ENCODE measurements around the gene RFT1. TPM values are rescaled to one million over a fixed set of nuclear protein-coding genes. Genes with fewer than 3 reads are reported as not detected.

RFT1 gene
- total and polyA plus RNA-seq, 4 donors: 10.8 to 23.1 (median 21.6) TPM

DNA sequence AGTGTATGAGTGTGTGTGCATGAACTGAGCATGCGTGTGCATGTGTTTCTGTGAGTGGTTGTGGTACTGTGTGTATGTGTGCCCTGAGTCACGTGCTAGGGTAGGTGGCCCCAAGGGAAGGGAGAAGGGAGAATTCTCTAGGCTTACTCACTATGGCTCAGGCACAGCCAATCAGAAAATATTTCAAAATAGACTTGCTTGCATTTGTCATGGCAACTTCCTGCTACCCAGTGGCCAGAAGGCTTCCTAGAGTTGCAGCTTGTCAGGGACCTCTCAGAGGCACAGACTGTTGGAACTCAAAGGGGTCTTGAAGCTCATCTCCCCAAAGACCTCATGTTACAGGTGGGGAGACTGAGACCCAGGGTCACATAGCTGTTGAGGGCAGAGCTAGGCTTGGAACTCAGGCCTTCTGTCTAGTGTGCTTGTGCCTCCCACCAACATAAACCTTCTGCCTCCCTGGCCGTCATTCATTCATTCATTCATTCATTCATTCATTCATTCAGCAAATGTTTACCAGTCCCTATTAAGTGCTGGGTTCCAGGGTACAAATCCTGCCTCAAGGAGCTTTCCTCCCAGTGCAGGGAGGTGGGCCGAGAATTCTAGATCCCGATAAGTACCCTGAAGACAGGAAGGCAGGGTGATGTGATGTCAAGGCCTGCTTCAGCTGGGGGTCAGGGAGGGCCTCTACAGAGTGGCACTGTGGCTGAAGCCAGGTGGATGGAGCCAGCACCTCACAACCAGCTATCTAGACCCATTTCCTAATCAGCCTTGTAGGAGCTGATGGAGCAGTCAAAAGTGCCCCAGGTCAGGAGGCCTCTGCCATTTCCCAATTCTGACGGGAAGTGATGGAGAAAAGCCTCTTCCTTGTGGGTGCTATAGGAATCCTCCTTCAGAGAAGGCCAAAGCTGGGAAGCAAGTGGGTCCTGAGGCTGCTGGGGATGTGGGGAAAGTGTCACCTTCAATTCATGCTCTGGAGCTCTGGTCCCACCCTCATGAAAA, 10.9 kb upstream of the RFT1 start:
- Histone ChIP-seq H3K9ac (ENCODE audit: insufficient read depth in 1 of 2, low read length in 2 of 2) (no peak overlapping the region), H3K4me3 (no peak overlapping the region), H3K4me1 (ENCODE audit: control insufficient read depth in 5 of 5, insufficient read depth in 5 of 5, low read length in 5 of 5) (peaks cover 0 to 8% (median 4%) of the 10 kb centered on the region in 5 donors), H3K36me3 (ENCODE audit: control insufficient read depth in 4 of 4, insufficient read depth in 4 of 4, low read length in 4 of 4) (no peaks in the 10 kb centered on the region), H3K27ac (ENCODE audit: low read depth in 1 of 2, low read length in 1 of 2) (peak overlapping the region in 1 of 2 donors; percentile 45), H3K9me3 (ENCODE audit: control insufficient read depth in 4 of 4, insufficient read depth in 3 of 4, low read length in 3 of 4) (no peaks in the 10 kb centered on the region), H3K27me3 (ENCODE audit: control insufficient read depth in 3 of 3, insufficient read depth in 3 of 3, low read length in 2 of 3) (no peaks in the 10 kb centered on the region)
- no peak for DNase-seq
- TF ChIP-seq CTCF (IDR thresholded peaks at IDR 0.05; ENCODE audit: control extremely low read depth, extremely low read depth): no peak
- ATAC-seq (ENCODE audit: insufficient read depth, low FRiP score): peak; percentile 61
- WGBS, 2 donors: 58 to 73% methylated on average over 6 of the region's 6 CpGs

DNA sequence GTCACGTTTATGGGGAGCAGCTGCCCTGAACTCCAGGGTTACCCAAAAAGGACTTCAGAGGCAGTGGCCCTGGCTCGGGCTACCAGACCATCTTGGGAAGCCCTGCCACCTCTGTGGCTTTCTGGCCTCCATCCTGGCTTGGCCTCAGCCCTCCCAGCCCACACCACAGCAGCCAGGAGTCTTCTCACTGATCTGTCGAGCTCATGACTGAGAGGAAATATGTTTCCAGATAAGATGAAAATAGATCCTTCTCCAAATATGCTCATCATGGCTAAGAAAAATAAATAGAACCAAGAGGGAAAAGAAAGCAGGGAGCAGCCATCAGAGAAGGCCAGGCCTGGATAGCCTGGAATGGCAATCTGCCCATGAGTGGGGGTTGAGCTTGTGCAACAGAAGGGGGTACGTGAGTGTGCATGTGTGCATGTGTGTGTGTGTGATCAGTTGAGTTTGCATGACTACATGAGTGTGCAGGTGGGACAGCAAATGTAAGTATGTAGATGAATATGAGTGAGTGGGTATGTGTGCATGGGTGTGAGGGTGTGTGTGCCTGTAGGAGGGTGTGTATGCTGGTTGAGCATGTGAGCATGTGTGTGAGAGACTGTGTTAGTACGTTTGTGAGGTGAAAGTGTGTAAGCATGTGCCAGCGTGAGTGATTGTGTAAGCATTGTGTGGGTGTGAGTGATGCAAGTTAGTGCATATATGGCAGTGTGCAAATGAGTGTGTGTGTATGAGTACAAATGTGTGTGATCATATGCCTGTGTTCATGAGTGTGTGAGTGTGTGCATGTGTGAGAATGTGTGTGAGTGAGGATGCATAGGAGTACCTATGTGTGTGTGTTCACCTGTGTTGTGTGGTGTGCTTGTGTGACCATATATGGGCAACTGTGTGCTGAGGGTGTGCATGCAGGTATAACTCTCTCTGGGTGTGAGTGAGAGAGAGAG, 9.9 kb upstream of the RFT1 start:
- WGBS, 2 donors: 43 to 55% methylated on average over 6 of the region's 6 CpGs
- H3K27me3 ChIP-seq (ENCODE audit: control insufficient read depth in 3 of 3, insufficient read depth in 3 of 3, low read length in 2 of 3): no peaks in the 10 kb centered on the region
- H3K4me1 ChIP-seq (ENCODE audit: control insufficient read depth in 5 of 5, insufficient read depth in 5 of 5, low read length in 5 of 5): peaks cover 0 to 8% (median 4%) of the 10 kb centered on the region in 5 donors
- H3K27ac ChIP-seq (ENCODE audit: low read depth in 1 of 2, low read length in 1 of 2): peak overlapping the region in 1 of 2 donors; percentile 2
- no peak for ATAC-seq (ENCODE audit: insufficient read depth, low FRiP score)
- H3K36me3 ChIP-seq (ENCODE audit: control insufficient read depth in 4 of 4, insufficient read depth in 4 of 4, low read length in 4 of 4): no peaks in the 10 kb centered on the region
- no peak for TF ChIP-seq CTCF (IDR thresholded peaks at IDR 0.05; ENCODE audit: control extremely low read depth, extremely low read depth)
- H3K9ac ChIP-seq (ENCODE audit: insufficient read depth in 1 of 2, low read length in 2 of 2): no peak overlapping the region
- H3K4me3 ChIP-seq: no peak overlapping the region
- no peaks in the 10 kb centered on the region for H3K9me3 ChIP-seq (ENCODE audit: control insufficient read depth in 4 of 4, insufficient read depth in 3 of 4, low read length in 3 of 4)
- DNase-seq: no peak

DNA sequence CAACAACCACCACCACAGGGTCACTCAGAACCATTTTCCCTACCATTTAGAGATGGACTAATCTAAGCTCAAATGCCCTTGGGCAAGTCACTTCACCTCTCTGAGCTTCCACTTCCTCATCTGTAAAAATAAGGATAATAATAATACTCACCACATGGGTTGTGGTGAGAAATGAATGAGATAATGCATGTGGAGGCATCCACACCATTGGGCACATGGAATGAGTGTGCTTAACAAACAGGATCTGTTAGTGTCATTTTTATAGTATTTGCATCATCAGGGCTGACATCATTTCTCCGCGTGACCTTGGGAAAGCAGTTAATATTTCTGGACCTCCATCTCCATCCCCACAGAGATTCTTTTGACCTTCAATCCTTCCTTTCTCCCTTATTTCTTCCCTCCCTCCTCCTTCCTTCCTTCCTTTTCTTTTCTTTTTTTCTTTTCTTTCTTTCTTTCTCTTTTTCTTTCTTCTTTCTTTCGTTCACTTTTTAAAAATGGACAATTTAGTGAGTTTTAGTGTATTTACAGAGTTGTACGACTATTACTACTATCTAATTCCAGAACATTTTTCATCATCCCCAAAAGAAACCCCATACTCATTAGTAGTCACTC, 7.7 kb upstream of the RFT1 start:
- no peaks in the 10 kb centered on the region for H3K36me3 ChIP-seq (ENCODE audit: control insufficient read depth in 4 of 4, insufficient read depth in 4 of 4, low read length in 4 of 4)
- WGBS, 2 donors: 88 to 91% methylated on average over 4 of the region's 4 CpGs
- no peak overlapping the region for H3K4me3 ChIP-seq
- H3K27me3 ChIP-seq (ENCODE audit: control insufficient read depth in 3 of 3, insufficient read depth in 3 of 3, low read length in 2 of 3): no peaks in the 10 kb centered on the region
- H3K4me1 ChIP-seq (ENCODE audit: control insufficient read depth in 5 of 5, insufficient read depth in 5 of 5, low read length in 5 of 5): peaks cover 0 to 8% (median 6%) of the 10 kb centered on the region in 5 donors
- TF ChIP-seq CTCF (IDR thresholded peaks at IDR 0.05; ENCODE audit: control extremely low read depth, extremely low read depth): no peak
- no peak overlapping the region for H3K27ac ChIP-seq (ENCODE audit: low read depth in 1 of 2, low read length in 1 of 2)
- H3K9me3 ChIP-seq (ENCODE audit: control insufficient read depth in 4 of 4, insufficient read depth in 3 of 4, low read length in 3 of 4): no peaks in the 10 kb centered on the region
- no peak overlapping the region for H3K9ac ChIP-seq (ENCODE audit: insufficient read depth in 1 of 2, low read length in 2 of 2)
- ATAC-seq (ENCODE audit: insufficient read depth, low FRiP score) (no peak), DNase-seq (no peak)

All from lung (tissue), 12 donors.